ENCODE results near the gene SLC26A1.

SLC26A1 gene

GRCh38 chr4:1014291-1015167, 21.3 kb upstream of the SLC26A1 start:
- TF ChIP-seq CEBPB (IDR thresholded peaks at IDR 0.05) (no peak), USF1 (IDR thresholded peaks at IDR 0.05) (no peak), NFIC (IDR thresholded peaks at IDR 0.05) (no peak), EGR1 (IDR thresholded peaks at IDR 0.05) (no peak), TEAD4 (IDR thresholded peaks at IDR 0.05) (no peak), CREB1 (IDR thresholded peaks at IDR 0.05; ENCODE audit: low read depth) (no peak), TAF1 (IDR thresholded peaks at IDR 0.05; ENCODE audit: low read depth) (no peak), ZBTB7A (IDR thresholded peaks at IDR 0.05; ENCODE audit: low read depth) (no peak), YY1 (IDR thresholded peaks at IDR 0.05; ENCODE audit: low read depth) (no peak), RAD21 (IDR thresholded peaks at IDR 0.05; ENCODE audit: low read depth) (no peak), TCF12 (IDR thresholded peaks at IDR 0.05; ENCODE audit: low read depth) (no peak), EP300 (IDR thresholded peaks at IDR 0.05; ENCODE audit: borderline replicate concordance) (no peak), REST (IDR thresholded peaks at IDR 0.05; ENCODE audit: low read depth) (no peak), FOXM1 (IDR thresholded peaks at IDR 0.05; ENCODE audit: borderline replicate concordance, low read depth) (no peak)
- TF ChIP-seq, protein P1, sequence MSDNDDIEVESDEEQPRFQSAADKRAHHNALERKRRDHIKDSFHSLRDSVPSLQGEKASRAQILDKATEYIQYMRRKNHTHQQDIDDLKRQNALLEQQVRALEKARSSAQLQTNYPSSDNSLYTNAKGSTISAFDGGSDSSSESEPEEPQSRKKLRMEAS (IDR thresholded peaks at IDR 0.05): no peak

GRCh38 chr4:1013225-1014073, 20.2 kb upstream of the SLC26A1 start:
- TF ChIP-seq TCF12 (IDR thresholded peaks at IDR 0.05; ENCODE audit: low read depth) (no peak), REST (IDR thresholded peaks at IDR 0.05; ENCODE audit: low read depth) (peak; percentile 42; the same call in 1 of the 2 replicates)

DNA sequence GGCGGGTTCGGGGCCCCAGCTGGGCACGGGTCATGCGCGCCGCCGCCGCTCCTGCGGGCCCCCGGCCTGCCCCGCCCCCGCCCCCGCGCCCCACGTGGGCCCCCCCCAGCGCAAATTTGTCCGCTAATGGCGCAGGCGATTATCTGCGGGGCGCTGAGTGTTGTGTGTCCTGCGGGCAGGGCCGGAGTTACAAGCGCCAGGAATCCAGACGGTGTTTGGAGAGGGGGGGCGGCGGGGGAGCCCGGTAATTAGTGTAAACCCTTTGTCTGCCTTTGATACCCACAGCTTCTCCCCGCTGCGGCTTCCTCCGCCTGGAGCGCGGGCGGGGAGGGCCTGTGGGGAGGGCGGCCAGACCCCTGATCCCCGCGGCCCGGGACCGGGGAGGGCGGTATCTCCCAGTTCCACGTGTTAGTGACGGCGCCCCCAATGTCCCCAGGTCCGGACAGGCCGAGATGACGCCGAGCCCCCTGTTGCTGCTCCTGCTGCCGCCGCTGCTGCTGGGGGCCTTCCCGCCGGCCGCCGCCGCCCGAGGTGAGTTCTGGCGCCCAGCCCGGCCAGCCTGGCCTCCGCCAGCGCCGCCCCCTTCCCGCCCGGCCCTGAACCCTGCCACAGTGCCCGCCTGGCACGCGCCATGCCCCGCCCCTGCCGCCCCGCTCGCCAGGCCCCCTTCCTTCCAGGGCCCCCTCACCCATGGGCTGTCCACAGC, 19.0 kb upstream of the SLC26A1 start:
- TF ChIP-seq EP300 (IDR thresholded peaks at IDR 0.05; ENCODE audit: borderline replicate concordance) (peak; percentile 53; the same call in 1 of the 2 replicates), RAD21 (IDR thresholded peaks at IDR 0.05; ENCODE audit: low read depth) (no peak), TAF1 (IDR thresholded peaks at IDR 0.05; ENCODE audit: low read depth) (no peak), CEBPB (IDR thresholded peaks at IDR 0.05) (peak; percentile 15; the same call in 1 of the 2 replicates), USF1 (IDR thresholded peaks at IDR 0.05) (no peak), YY1 (IDR thresholded peaks at IDR 0.05; ENCODE audit: low read depth) (peak; percentile 48; the same call in 1 of the 2 replicates), ZBTB7A (IDR thresholded peaks at IDR 0.05; ENCODE audit: low read depth) (peak; percentile 84; the same call in 1 of the 2 replicates), NFIC (IDR thresholded peaks at IDR 0.05) (peak; percentile 90), FOXM1 (IDR thresholded peaks at IDR 0.05; ENCODE audit: borderline replicate concordance, low read depth) (peak; percentile 40; the same call in 1 of the 2 replicates), TCF12 (IDR thresholded peaks at IDR 0.05; ENCODE audit: low read depth) (peak; percentile 93), REST (IDR thresholded peaks at IDR 0.05; ENCODE audit: low read depth) (no peak), TEAD4 (IDR thresholded peaks at IDR 0.05) (peak; percentile 81), CREB1 (IDR thresholded peaks at IDR 0.05; ENCODE audit: low read depth) (no peak), EGR1 (IDR thresholded peaks at IDR 0.05) (peak; percentile 77)
- TF ChIP-seq, protein P1 (IDR thresholded peaks at IDR 0.05): peak; percentile 13; the same call in 1 of the 2 replicates

Data from Ishikawa (cell line).